Measurements from ENCODE around the gene ARFGAP3.

- TF ChIP-seq, protein P1, sequence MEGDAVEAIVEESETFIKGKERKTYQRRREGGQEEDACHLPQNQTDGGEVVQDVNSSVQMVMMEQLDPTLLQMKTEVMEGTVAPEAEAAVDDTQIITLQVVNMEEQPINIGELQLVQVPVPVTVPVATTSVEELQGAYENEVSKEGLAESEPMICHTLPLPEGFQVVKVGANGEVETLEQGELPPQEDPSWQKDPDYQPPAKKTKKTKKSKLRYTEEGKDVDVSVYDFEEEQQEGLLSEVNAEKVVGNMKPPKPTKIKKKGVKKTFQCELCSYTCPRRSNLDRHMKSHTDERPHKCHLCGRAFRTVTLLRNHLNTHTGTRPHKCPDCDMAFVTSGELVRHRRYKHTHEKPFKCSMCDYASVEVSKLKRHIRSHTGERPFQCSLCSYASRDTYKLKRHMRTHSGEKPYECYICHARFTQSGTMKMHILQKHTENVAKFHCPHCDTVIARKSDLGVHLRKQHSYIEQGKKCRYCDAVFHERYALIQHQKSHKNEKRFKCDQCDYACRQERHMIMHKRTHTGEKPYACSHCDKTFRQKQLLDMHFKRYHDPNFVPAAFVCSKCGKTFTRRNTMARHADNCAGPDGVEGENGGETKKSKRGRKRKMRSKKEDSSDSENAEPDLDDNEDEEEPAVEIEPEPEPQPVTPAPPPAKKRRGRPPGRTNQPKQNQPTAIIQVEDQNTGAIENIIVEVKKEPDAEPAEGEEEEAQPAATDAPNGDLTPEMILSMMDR (IDR thresholded peaks at IDR 0.05; ENCODE audit: insufficient read depth, low read depth, low read length) = no peak
- TF ChIP-seq EZH2 (IDR thresholded peaks at IDR 0.05; ENCODE audit: insufficient read depth, low read length) = no peak
These were observed 71.2 kb downstream of the ARFGAP3 start for GRCh38 chr22:42785706-42786499.
